AG04450 (cell line): ENCODE data around the gene CAMSAP2. TPM values are rescaled to one million over a fixed set of nuclear protein-coding genes. Genes with fewer than 3 reads are reported as not detected.
"Not testable (repeated sequence)": the region's sequence is repeated elsewhere in the genome, so short reads cannot be mapped to it uniquely, and the experiment has no call there.

Experiments used
- CTCF ChIA-PET: fragments of 300-600, 350-600 bp; formaldehyde crosslinking; extraction: SDS; loops from one replicate; lab custom pipeline; 2022; ENCODE audit warnings: antibody characterized with exemption, inconsistent platforms; lab: Charles Lee
- POLR2A ChIA-PET: fragments of 350-600 bp; formaldehyde crosslinking; extraction: SDS; loops from one replicate; lab custom pipeline; 2021; ENCODE audit warnings: antibody characterized with exemption, inconsistent platforms; lab: Yijun Ruan, JAX
- DNase-seq: peaks from one replicate; pipeline ENCODE4 v3.0.0-alpha.2; 2011; ENCODE audit warnings: low read depth, low spot score
- H3K27ac ChIP-seq: one replicate; pipeline ENCODE4 v1.5.1; 2012; ENCODE audit warnings: low read depth, low read length, control low read depth
- H3K27me3 ChIP-seq: one replicate; pipeline ENCODE4 v1.6.0; 2012; ENCODE audit warnings: low read length; ENCODE audit not compliant: control insufficient read depth, insufficient read depth
- H3K4me3 ChIP-seq: 2 replicates; pipeline ENCODE4 v1.5.1; 2011; ENCODE audit warnings: mild to moderate bottlenecking, low read depth, low read length, control low read depth
- H3K9me3 ChIP-seq: 2 replicates; pipeline ENCODE4 v1.5.1; 2012; ENCODE audit warnings: low read length; ENCODE audit not compliant: control insufficient read depth, insufficient read depth
- CTCF ChIP-seq: IDR thresholded peaks from 2 replicates; pipeline ENCODE4 v1.5.1; 2011; ENCODE audit warnings: low read depth, low read length, control low read depth, inconsistent platforms
- polyA plus RNA-seq: library from polyadenylated mRNA; depleted of rRNA; stranded (reverse); fragments of >200 nt; gene quantifications from 2 replicates; pipeline ENCODE4 v1.2.3, GENCODE V29; 2011

The CAMSAP2 gene
- polyA plus RNA-seq, 1 experiment: 24.2 TPM

DNA sequence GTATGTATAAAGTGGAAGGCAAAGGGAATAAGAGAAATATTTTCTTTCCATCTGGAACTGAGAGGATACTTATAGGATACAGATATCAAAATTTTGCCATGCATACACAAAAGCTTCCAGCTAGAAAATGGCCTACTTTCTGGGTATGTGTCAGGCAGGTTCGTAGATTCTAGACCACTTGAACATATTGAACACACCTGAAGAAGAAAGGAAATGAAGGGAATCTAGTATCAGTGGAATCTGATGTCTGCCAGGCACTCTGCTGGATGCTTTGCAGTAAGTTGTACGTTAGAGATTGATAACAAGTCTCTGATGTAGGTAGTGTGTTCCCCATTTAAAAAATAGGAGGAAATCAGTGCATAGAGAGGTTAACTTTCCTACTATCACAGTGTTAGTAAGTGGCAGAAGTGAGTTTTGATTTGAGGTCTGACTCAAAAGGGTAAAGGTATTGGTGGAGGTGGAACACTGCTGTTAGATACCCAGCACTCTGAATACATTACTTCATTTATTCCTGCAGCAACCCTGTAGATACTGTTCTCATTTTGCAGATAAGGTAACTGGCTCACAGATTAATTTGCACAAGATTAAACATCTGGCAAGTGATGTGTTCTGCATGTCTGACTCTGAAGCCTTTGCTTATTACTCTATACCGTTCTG is 3.0 kb downstream of the CAMSAP2 start:
- Histone ChIP-seq H3K27ac (no peak overlapping the region), H3K9me3 (no peaks in the 10 kb centered on the region; the same call in 1 of the 2 replicates), H3K27me3 (no peaks in the 10 kb centered on the region), H3K4me3 (peak overlapping the region; percentile 98)
- DNase-seq: no peak
- ChIA-PET CTCF (interaction anchor here (1.6 kb wide), 1 partner anchor 62 kb away, joined by 3 read pairs; no protein-coding TSS in a partner anchor), POLR2A (interaction anchor here (1.0 kb wide), 1 partner anchor 72 kb away, joined by 4 read pairs; no protein-coding TSS in a partner anchor)
- no peak for TF ChIP-seq CTCF

- no peaks in the 10 kb centered on the region for H3K27me3 ChIP-seq
- no peak overlapping the region for H3K27ac ChIP-seq
- no peak overlapping the region for H3K4me3 ChIP-seq
- CTCF ChIA-PET: no interaction called here
- no peak for DNase-seq
- TF ChIP-seq CTCF: no peak
- no peaks in the 10 kb centered on the region; the same call in 1 of the 2 replicates for H3K9me3 ChIP-seq
- POLR2A ChIA-PET: interaction anchor here (0.6 kb wide), 1 partner anchor 10 kb away, joined by 5 read pairs; no protein-coding TSS in a partner anchor
These were observed 5.5 kb downstream of the CAMSAP2 start for GRCh38 chr1:200744143-200744542.

GRCh38 chr1:200749090-200749489 is 10.4 kb downstream of the CAMSAP2 start:
- POLR2A ChIA-PET: no interaction called here
- no peak overlapping the region for H3K27ac ChIP-seq
- DNase-seq: no peak

DNA sequence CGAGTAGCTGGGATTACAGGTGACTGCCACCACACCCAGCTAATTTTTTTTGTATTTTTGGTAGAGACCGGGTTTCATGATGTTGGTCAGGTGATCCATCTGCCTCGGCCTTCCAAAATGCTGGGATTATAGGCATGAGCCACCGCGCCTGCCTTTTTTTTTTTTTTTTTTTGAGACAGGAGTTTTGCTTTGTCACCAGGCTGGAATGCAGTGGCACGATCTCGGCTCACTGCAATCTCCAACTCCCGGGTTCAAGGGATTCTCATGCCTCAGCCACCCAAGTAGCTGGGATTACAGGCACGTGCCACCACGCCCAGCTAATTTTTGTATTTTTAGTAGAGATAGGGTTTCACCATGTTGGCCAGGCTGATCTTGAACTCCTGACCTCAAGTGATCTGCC is 12.1 kb downstream of the CAMSAP2 start:
- H3K27ac ChIP-seq, DNase-seq, H3K9me3 ChIP-seq, H3K4me3 ChIP-seq, H3K27me3 ChIP-seq: not testable (repeated sequence)
- ChIA-PET CTCF (interaction anchor here (0.7 to 2.4 kb wide), 2 partner anchors 129 to 221 kb away, joined by 3 to 12 read pairs; no protein-coding TSS in a partner anchor), POLR2A (interaction anchor here (0.8 kb wide), 1 partner anchor 25 kb away, joined by 3 read pairs; no protein-coding TSS in a partner anchor)

More at GRCh38 chr1:200749090-200749489, 10.4 kb downstream of the CAMSAP2 start:
- TF ChIP-seq CTCF: no peak
- Histone ChIP-seq H3K27me3 (no peaks in the 10 kb centered on the region), H3K4me3 (no peak overlapping the region), H3K9me3 (no peaks in the 10 kb centered on the region; the same call in 1 of the 2 replicates)
- CTCF ChIA-PET: interaction anchor here (2.4 kb wide), 1 partner anchor 127 kb away, joined by 12 read pairs; no protein-coding TSS in a partner anchor

GRCh38 chr1:200751717-200752116 is 13.0 kb downstream of the CAMSAP2 start:
- DNase-seq: no peak

More at GRCh38 chr1:200751717-200752116, 13.0 kb downstream of the CAMSAP2 start:
- H3K27me3 ChIP-seq: no peaks in the 10 kb centered on the region
- H3K4me3 ChIP-seq: no peak overlapping the region
- CTCF ChIA-PET: no interaction called here
- H3K9me3 ChIP-seq: no peaks in the 10 kb centered on the region; the same call in 1 of the 2 replicates
- POLR2A ChIA-PET: interaction anchor here (0.8 kb wide), 1 partner anchor 24 kb away, joined by 3 read pairs; no protein-coding TSS in a partner anchor
- H3K27ac ChIP-seq: no peak overlapping the region
- TF ChIP-seq CTCF: no peak
